Measurements from ENCODE around the gene GHRH. TPM values are rescaled to one million over a fixed set of nuclear protein-coding genes. Genes with fewer than 3 reads are reported as not detected.

GHRH gene, protein sequence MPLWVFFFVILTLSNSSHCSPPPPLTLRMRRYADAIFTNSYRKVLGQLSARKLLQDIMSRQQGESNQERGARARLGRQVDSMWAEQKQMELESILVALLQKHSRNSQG
- total RNA-seq: not detected in 2 replicates

DNA sequence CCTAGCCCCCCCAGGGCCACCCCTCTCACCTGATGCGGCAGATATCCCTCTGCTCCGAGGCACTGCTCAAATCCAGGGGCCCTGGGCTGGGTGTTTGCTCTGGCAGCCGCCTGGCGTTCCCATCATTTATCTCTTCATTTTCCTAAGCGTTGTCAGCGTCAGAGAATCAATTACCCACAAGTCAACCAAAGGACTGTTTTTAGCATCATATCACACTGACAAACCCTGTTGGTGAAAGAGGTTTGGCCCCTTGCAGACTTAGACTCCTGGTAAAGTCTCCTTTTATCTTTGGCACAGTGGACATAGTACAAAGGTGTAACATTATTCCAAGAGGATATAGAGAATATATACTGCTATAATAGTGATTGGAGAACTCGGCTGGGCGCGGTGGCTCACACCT is at the start of gene GHRH:
Gene GHRH, minus strand, starts transcription at position 101 of the 400 bp plus-strand sequence. CDS start 4,925 bp downstream, outside the sequence.

Other genes with a start within 250 kb of the GHRH start
- gene RBL1, start 165.8 kb downstream of the GHRH start, total RNA-seq: 4.6 and 21.6 TPM in 2 replicates
- 246 and 406 TPM in 2 replicates for gene RPN2, start 82.5 kb downstream of the GHRH start, total RNA-seq
- gene MROH8, start 82.3 kb downstream of the GHRH start, total RNA-seq: 1.7 and 7.9 TPM in 2 replicates
- gene MANBAL, start 27.8 kb upstream of the GHRH start, total RNA-seq: 20.0 and 21.4 TPM in 2 replicates
- 16.0 and 21.9 TPM in 2 replicates for gene SRC, start 84.3 kb upstream of the GHRH start, total RNA-seq